Daoy (cell line): ENCODE results near the gene SKOR1. TPM values are rescaled to one million over a fixed set of nuclear protein-coding genes. Genes with fewer than 3 reads are reported as not detected.

Source experiments
- DNase-seq: peaks from one replicate; pipeline ENCODE4 v3.0.0-alpha.2; 2015; ENCODE audit warnings: low read depth
- total RNA-seq: library from RNA; depleted of rRNA; stranded (reverse); fragments of >200 nt; shearing (Covaris generic); gene quantifications from 2 replicates; pipeline ENCODE4 v1.2.3, GENCODE V29; 2014

SKOR1 gene
- total RNA-seq, 1 experiment from 2014 or later: not detected

DNA sequence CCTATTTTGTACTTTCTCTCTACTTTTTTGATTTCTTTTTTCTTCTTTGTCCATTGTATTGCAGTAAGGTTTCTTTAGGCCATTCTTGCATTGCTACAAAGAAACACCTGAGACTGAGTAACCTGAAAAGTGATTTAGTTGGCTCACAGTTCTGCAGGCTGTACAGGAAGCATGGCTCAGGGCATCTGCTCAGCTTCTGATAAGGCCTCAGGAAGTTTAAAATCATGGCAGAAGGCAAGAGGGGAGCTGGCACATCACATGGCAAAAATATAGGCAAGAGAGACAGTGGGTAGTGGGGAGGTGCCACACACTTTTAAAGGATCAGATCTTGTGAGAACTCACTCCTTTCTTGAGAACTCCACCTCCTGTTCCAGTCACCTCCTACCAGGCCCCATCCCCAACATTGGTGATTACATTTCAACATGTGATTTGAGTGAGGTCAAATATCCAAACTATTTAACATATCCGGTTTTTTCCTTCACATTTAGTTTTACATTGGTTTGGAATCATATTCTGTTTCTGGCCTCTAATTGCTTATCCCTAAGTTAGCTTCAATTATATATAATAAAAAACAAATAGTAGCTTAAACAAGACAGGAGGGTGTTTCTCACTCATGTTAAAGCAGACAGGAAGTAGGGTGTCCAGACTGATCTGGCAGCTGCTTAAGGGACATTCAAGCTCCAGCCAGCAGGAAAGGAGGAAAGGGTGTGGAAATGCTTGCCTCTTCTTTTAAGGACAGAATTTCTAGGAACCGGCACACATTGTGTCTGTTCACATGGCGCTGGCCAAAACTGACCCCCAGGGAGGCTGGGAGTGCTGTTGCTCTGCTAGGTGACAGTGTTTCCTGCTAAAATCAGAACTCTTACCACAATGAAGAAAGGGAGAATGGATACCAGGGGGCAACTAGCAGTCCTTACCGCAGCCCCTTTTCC is 28.8 kb upstream of the SKOR1 start:
- DNase-seq: no peak

DNA sequence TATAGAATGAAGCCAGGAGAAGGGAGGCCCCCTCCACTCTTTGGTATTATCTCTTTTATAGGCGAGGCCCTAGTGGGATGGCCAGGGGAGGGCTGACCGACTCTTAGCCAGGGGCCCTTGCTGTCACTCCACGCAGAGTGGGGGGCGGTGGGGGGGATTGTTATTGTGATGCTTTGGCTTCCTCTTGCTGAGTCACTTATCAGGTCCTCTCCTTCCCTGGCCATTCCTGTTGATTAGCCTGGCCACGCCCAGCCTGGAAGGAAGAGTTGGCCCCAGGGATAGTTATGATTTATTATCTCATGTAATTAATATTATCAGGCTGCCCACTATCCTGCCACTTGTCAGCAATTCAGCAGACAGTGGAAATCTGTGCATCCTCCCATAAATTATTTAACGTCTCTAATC is 25.5 kb upstream of the SKOR1 start:
- DNase-seq: no peak

DNA sequence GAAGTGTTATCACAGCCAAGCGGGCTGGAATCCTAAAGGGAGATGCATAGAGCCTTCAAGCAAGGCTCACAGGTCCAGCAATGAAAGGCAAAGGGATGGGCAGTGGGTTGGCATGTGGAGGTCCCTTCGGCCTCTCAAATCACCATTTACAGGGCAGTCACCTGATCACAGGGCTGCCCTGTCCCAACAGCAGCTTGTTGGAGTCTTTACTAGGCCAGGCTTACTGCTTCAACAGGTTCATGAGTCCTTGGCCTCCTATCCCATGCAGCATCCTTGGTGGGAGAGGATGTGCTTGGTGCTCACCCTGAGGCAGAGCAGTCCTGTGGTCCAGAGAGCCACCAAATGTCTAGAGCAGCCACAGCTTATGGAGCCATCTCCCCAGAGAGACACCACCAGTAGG is 24.2 kb upstream of the SKOR1 start:
- DNase-seq: no peak

GRCh38 chr15:67801926-67802914 is 23.1 kb upstream of the SKOR1 start:
- DNase-seq: no peak

DNA sequence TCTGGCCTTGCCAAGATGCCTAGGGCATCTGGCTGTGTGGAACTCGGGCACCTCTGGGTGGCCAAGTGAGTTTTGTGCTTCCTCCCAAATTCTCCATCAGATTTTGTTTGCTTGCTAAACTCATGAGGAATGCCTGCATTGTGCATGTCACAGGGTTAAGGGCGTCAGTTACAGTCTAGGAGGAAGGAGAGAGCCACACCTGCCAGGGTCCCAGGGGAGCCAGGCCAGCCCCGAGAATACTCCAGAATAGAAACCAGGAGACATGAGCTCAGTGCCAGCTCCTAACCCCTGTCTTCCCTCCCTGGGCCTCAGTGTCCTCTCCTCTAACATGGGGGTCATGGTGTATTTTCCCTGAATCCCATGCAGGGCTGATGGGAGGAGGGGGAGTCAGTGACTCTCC is 22.0 kb upstream of the SKOR1 start:
- no peak for DNase-seq

GRCh38 chr15:67803996-67804843 is 21.1 kb upstream of the SKOR1 start:
- DNase-seq: no peak

- DNase-seq: no peak
Measured at GRCh38 chr15:67805008-67805665, 20.2 kb upstream of the SKOR1 start.

GRCh38 chr15:67805666-67806516 is 19.4 kb upstream of the SKOR1 start:
- DNase-seq: no peak

DNA sequence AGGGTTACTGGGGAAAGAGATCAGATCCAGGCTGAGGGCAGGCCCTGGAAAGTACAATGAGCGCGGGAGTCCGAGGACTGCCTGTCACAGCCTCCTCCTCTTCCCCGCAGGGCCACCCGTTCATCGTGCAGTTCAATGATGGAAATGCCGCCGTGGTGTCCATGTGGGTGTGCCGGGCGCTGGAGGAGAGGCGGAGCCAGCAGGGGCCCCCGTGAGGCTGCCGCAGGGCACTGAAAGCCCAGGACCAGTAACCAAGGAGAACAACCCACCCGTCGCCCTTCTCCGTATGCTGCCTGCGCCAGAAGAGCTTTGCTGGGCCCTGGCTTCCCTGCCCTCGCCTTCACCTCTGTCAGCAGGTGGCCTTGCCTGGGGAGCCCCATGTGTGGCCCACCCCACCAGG is 18.8 kb upstream of the SKOR1 start:
- DNase-seq: no peak

DNA sequence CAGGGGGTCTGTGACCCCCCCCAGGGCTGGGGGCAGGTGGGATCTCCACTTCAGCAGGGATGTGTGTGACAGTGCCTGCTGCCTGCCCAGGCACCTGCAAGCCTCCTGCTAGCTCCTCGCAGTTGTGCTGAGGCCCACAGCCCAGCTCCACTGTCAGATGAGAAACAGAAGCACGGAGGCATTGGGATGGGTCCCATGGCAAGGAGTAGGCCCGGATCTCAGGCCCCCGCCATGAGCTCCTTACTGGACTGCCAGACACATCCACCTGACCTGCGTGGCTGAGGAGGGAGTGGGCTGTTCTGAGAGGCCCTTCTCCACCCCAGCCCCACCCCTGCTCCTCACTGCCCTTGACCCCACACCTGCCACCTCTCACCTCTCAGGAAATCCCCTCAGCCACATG is 18.2 kb upstream of the SKOR1 start:
- no peak for DNase-seq

- DNase-seq: no peak
Measured at GRCh38 chr15:67807836-67808235, 17.5 kb upstream of the SKOR1 start.

DNA sequence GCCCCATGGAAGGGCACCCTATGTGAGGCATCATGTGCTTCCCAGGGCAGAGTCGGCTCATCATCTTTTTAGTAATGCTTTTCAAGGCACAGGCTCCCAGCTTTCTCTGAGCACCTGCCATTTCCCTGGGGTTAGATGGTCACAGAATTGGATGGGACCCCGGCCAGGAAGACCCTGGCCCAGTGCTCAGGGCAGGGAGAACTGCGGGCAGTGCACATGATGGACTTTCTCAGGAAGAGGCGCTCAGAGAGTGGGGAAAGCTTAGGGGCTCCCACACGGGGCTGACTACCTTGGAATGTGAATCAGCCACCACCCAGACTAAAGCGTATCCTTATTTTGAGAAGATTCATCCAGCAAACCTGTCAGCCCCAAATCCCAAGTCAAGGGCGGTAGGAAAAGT is 16.5 kb upstream of the SKOR1 start:
- no peak for DNase-seq

DNA sequence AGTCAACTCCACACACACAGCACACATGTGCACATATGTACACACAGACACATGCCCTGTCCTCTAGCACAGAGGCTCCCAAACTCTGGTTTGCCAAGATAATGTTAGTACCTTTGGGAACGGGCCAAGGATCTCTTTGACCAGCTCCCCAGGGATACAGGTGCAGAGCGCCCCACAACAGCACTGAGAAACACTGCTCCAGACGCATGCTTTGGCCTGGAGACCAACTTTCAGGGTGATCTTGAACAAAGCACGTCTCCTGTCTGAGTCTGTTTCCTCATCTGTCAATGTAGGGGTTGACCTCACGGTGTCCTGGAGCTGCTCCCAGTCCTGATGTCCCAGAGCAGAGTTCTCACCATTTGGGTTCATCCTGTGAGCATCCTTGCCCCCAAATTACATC is 15.9 kb upstream of the SKOR1 start:
- DNase-seq: no peak

GRCh38 chr15:67809866-67810265 is 15.4 kb upstream of the SKOR1 start:
- no peak for DNase-seq

GRCh38 chr15:67812241-67812644 is 13.1 kb upstream of the SKOR1 start:
- DNase-seq: no peak

DNA sequence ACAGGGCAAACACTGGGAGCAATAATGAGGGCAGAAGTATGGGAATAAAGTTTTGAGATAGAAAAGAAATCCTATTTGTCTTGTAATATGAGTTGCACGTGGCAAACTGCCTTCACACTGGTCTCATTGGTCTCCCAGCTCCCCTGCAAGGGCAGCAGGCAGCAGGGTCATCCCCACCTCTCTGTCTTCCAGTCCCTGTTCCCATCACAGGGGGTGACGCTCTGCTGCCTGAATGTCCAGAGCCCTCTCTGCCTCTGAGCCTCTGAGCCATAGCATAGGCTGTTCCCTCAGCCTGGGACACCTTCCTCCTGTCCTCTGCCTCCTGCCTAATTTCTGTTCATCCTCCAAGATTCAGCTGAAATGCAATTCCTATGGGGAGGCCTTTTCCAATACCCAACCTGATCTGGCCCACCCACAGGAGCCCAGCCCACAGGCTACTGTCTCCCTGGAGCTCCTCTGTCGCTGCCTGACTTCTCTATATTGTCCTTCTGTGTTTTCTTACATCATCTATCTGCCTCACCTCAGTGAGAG is 12.1 kb upstream of the SKOR1 start:
- no peak for DNase-seq

DNA sequence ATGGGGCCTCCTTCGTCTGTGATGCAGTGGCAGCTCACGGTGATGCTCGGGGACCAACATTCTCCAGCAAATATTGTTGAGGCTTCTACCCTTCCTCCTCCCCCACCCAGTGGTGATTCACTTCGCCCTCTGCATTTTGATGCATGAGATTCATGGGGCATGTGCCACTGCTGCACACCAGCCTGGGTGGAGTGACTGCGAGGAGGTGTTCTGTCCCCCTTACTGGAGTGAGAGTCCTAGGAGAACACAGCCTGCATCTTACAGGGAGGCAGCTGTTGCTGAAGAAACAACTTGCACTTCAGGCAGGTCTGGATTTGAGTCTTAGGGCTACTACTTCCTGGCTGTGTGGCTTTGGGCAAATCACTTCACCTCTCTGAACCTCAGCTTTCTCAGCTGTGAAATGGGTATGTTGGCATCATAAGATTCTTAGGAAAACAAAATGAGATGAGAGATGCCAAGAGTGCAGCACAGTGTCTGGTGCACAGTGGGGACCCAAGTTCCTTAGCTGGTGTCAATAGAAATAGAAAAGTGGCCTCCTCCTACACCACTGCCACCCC is 10.2 kb upstream of the SKOR1 start:
- no peak for DNase-seq

GRCh38 chr15:67816668-67817067 is 8.6 kb upstream of the SKOR1 start:
- DNase-seq: no peak

- DNase-seq: no peak
Measured at GRCh38 chr15:67818464-67818863, 6.8 kb upstream of the SKOR1 start.

DNA sequence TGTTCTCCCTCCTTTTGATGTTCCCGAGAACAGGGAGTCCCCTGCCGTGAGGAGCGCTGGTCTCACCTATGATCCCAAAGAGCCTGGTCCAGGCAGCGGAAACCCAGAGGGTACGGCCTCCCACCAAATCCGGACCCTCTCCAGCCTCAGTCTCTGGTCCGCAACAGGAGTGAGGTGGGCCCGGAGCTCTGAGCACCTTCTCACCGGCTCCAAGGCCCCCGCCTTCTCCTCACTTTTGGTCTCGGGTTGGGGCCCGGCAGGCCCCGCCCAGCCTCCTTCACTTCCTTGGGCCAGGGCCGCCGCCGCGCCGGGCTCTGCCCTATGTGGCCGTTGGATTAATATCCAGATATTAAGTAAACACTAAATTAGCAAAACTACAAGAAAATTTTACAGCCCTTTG is 5.7 kb upstream of the SKOR1 start:
- DNase-seq: no peak
